HEK293 (cell line): ENCODE results near the gene SAMD1.

Experiments
- SALL2 ChIP-seq: fragments of 450-650 bp; formaldehyde crosslinking; IDR thresholded peaks from 2 replicates; pipeline ENCODE4 v1.5.0; 2017; ENCODE audit warnings: missing biosample characterization, mild to moderate bottlenecking, missing genetic modification characterization, borderline replicate concordance
- TSHZ1 ChIP-seq: fragments of 450-650 bp; formaldehyde crosslinking; IDR thresholded peaks from 2 replicates; pipeline ENCODE4 v1.5.1; 2016; ENCODE audit warnings: missing biosample characterization, missing genetic modification characterization, borderline replicate concordance
- ZNF138 ChIP-seq: fragments of 450-650 bp; formaldehyde crosslinking; IDR thresholded peaks from 2 replicates; pipeline ENCODE4 v1.5.1; 2016; ENCODE audit warnings: missing biosample characterization, missing genetic modification characterization, borderline replicate concordance
- ZNF426 ChIP-seq: fragments of 450-650 bp; formaldehyde crosslinking; IDR thresholded peaks from 2 replicates; pipeline ENCODE4 v1.5.1; 2017; ENCODE audit warnings: missing biosample characterization, missing genetic modification characterization, mild to moderate bottlenecking, inconsistent platforms, moderate library complexity
- ZNF473 ChIP-seq: fragments of 450-650 bp; formaldehyde crosslinking; IDR thresholded peaks from 2 replicates; pipeline ENCODE4 v1.5.1; 2017; ENCODE audit warnings: missing biosample characterization, missing genetic modification characterization
- ZNF768 ChIP-seq: fragments of 450-650 bp; formaldehyde crosslinking; IDR thresholded peaks from 2 replicates; pipeline ENCODE4 v1.5.1; 2018; ENCODE audit warnings: missing biosample characterization, mild to moderate bottlenecking, missing genetic modification characterization
- ZNF776 ChIP-seq: fragments of 450-650 bp; formaldehyde crosslinking; IDR thresholded peaks from 2 replicates; pipeline ENCODE4 v1.5.0; 2017; ENCODE audit warnings: missing biosample characterization, missing genetic modification characterization, borderline replicate concordance
- TF ChIP-seq, protein P1 (sequence below): fragments of 450-650 bp; formaldehyde crosslinking; IDR thresholded peaks from 2 replicates; pipeline ENCODE4 v1.5.1; 2016; ENCODE audit warnings: missing biosample characterization, missing genetic modification characterization

GRCh38 chr19:14091813-14092462 lies 1.4 kb upstream of the SAMD1 start:
- TF ChIP-seq, protein P1, sequence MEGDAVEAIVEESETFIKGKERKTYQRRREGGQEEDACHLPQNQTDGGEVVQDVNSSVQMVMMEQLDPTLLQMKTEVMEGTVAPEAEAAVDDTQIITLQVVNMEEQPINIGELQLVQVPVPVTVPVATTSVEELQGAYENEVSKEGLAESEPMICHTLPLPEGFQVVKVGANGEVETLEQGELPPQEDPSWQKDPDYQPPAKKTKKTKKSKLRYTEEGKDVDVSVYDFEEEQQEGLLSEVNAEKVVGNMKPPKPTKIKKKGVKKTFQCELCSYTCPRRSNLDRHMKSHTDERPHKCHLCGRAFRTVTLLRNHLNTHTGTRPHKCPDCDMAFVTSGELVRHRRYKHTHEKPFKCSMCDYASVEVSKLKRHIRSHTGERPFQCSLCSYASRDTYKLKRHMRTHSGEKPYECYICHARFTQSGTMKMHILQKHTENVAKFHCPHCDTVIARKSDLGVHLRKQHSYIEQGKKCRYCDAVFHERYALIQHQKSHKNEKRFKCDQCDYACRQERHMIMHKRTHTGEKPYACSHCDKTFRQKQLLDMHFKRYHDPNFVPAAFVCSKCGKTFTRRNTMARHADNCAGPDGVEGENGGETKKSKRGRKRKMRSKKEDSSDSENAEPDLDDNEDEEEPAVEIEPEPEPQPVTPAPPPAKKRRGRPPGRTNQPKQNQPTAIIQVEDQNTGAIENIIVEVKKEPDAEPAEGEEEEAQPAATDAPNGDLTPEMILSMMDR (tag by site-specific recombination): no peak
- TF ChIP-seq TSHZ1 (no peak), ZNF426 (tag by site-specific recombination) (no peak), ZNF776 (tag by site-specific recombination) (no peak), ZNF473 (tag by site-specific recombination) (no peak), ZNF768 (tag by site-specific recombination) (no peak), SALL2 (tag by site-specific recombination) (no peak), ZNF138 (no peak)
